ENCODE results near the gene OBP2A. TPM values are rescaled to one million over a fixed set of nuclear protein-coding genes. Genes with fewer than 3 reads are reported as not detected.
"Not testable (repeated sequence)": the region's sequence is repeated elsewhere in the genome, so short reads cannot be mapped to it uniquely, and the experiment has no call there.

OBP2A gene, protein sequence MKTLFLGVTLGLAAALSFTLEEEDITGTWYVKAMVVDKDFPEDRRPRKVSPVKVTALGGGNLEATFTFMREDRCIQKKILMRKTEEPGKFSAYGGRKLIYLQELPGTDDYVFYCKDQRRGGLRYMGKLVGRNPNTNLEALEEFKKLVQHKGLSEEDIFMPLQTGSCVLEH
- not detected for total RNA-seq

DNA sequence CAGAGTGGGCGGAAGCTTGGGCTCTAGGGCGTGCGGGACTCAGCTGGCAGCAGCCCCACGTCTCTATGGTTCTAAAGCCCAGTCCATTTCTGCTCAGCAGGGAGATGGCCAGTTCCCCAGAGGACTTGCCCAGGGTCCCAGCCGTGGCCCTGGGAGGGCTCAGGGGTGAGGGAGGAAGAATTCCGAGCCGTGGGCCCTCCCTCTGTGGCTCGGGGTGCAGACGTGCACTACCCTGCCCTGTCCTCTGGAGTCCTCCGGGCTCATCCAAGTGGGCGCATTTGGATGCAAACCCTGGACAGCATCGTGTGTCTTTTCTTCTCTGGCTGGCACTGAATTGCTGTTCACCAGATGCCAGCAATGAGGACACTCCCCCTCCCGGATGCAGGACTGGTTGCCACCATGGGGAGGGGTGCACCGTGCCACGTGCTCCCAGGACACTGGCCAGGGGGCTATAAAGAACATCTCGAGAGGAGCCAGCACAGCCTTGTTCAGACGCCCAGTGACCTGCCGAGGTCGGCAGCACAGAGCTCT lies at the start of gene OBP2A:
OBP2A (plus strand) TSS at position 481 of the 531 bp plus-strand sequence. CDS start 55 bp downstream, outside the sequence.
- POLR2A ChIA-PET; H3K36me3 Mint-ChIP-seq (ENCODE audit: low read depth); H3K4me3 Mint-ChIP-seq; H3K27me3 Mint-ChIP-seq; H3K27ac Mint-ChIP-seq; DNase-seq; H3K4me1 Mint-ChIP-seq (ENCODE audit: low read depth); CTCF ChIA-PET; intact Hi-C loops (cut with micrococcal nuclease); ATAC-seq; H3K9me3 Mint-ChIP-seq: not testable (repeated sequence)

DNA sequence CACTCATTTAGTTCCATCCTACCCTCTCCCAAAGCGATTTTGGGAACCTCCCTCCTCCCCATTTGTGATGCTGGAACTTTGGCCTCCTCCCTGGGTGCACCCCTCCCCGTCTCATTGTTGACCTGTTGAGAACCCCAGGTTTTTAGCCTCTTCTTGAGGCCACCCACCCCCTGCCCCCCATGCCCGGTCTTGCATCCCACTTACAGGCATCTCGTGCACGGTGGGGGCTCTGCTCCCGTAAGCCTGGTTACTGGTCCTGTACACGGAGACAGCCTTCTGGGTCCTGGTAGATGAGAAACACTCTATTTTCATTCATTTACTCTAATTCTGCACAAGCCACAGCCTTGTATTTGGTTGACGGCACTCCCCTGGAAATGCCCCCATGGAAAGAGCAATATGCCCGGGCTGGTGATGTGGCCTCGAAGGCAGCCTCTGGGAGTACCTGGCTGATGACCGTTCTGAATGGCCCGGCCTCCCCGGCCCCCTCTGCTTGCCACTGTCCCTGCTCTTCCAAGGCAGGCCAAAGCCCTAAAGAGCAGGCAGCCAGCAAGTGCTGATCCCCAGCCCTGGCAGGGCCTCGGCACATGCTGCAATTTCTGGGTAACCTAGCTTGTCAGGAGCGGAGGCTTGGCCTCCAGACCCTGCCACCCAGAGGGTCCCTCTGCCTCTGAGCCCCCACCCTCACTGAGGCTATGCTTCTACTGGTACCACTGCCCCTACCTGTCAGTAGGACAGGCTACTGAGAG lies 47.4 kb upstream of the OBP2A start:
- no peaks in the 10 kb centered on the region for H3K27me3 Mint-ChIP-seq
- DNase-seq: no peak
- ATAC-seq: no peak
- H3K9me3 Mint-ChIP-seq: no peaks in the 10 kb centered on the region
- intact Hi-C loops (cut with micrococcal nuclease): no loop called here
- ChIA-PET POLR2A (no interaction called here), CTCF (interaction anchor here (1.3 kb wide), 1 partner anchor 19 kb away, joined by 3 read pairs; no protein-coding TSS in a partner anchor)
- peaks cover 19% of the 10 kb centered on the region for H3K36me3 Mint-ChIP-seq (ENCODE audit: low read depth)
- H3K27ac Mint-ChIP-seq: no peak overlapping the region
- no peak overlapping the region for H3K4me3 Mint-ChIP-seq
- TF ChIP-seq, protein P1, sequence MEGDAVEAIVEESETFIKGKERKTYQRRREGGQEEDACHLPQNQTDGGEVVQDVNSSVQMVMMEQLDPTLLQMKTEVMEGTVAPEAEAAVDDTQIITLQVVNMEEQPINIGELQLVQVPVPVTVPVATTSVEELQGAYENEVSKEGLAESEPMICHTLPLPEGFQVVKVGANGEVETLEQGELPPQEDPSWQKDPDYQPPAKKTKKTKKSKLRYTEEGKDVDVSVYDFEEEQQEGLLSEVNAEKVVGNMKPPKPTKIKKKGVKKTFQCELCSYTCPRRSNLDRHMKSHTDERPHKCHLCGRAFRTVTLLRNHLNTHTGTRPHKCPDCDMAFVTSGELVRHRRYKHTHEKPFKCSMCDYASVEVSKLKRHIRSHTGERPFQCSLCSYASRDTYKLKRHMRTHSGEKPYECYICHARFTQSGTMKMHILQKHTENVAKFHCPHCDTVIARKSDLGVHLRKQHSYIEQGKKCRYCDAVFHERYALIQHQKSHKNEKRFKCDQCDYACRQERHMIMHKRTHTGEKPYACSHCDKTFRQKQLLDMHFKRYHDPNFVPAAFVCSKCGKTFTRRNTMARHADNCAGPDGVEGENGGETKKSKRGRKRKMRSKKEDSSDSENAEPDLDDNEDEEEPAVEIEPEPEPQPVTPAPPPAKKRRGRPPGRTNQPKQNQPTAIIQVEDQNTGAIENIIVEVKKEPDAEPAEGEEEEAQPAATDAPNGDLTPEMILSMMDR (IDR thresholded peaks at IDR 0.05): no peak
- H3K4me1 Mint-ChIP-seq (ENCODE audit: low read depth): peaks cover 11% of the 10 kb centered on the region

DNA sequence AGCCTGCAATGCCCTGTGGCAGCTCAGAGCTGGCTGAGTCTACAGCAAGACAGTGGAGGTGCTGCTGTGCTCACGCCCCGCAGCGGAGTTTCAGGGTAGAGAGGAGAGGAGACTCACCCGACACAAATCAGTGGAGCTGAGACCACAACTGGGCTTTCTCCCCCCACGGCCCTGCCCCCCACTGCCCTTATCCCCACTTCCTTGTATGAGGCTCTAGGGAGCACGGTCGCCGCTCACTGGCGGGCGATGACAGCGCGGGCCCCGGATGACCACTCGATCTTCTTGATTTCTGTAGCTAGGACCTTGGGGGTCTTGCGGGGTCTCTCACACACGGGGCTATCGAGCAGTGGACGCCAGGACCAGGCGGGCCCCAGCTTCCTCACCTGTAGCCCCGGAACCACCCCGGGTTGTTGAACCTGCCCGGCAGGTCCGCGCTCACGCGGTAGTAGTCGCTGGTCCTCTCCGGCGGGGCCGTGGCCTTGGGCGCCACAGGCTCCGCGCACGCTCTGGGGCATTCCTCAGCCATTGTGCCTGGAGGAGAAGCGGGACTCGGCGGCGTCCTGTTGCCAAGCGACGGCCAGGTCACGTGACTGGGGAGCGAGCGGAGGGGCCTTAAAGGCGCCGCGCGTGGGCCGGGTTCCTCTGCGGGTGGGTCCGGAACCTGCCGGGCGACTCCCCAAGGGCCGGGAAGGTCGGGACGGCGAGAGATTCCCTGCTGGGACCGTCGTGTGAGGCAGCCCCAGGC lies 46.4 kb upstream of the OBP2A start:
- intact Hi-C loops (cut with micrococcal nuclease): no loop called here
- DNase-seq (peak; percentile 88), ATAC-seq (peak; percentile 21)
- CTCF ChIA-PET: interaction anchor here (1.3 kb wide), 1 partner anchor 18 kb away, joined by 3 read pairs; no protein-coding TSS in a partner anchor
- POLR2A ChIA-PET: no interaction called here
- TF ChIP-seq, protein P1 (IDR thresholded peaks at IDR 0.05): no peak
- Mint-ChIP-seq H3K9me3 (no peaks in the 10 kb centered on the region), H3K27ac (no peak overlapping the region), H3K36me3 (ENCODE audit: low read depth) (peaks cover 29% of the 10 kb centered on the region), H3K4me1 (ENCODE audit: low read depth) (peaks cover 13% of the 10 kb centered on the region), H3K27me3 (no peaks in the 10 kb centered on the region), H3K4me3 (peak overlapping the region; percentile 85)

DNA sequence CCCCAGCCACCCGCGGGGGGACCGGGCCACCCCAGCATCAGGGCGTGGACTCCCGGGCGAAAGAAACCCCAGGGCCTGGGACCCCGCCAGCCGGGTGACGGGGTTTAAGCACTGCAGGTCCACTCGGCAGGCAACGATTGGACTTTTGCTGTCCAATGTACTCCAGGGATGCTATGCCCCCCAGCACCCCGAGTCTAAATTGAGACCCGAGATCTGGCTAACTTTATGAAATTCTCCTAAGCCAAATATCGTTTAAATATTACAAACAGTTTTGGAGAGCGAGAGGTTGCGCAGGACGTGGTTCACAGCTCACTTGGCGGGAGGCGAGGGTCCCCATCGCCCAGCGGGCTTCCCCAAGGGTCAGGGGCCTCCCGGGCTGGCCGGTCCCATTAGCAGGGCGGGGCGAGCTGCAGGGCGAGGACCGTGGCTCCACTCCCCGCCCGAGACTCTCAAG lies 45.8 kb upstream of the OBP2A start:
- no peaks in the 10 kb centered on the region for H3K9me3 Mint-ChIP-seq
- peak overlapping the region; percentile 85 for H3K4me3 Mint-ChIP-seq
- intact Hi-C loops (cut with micrococcal nuclease): no loop called here
- DNase-seq: no peak
- peak; percentile 8 for ATAC-seq
- POLR2A ChIA-PET: no interaction called here
- TF ChIP-seq, protein P1 (IDR thresholded peaks at IDR 0.05): no peak
- H3K4me1 Mint-ChIP-seq (ENCODE audit: low read depth): peaks cover 13% of the 10 kb centered on the region
- no peaks in the 10 kb centered on the region for H3K27me3 Mint-ChIP-seq
- CTCF ChIA-PET: interaction anchor here (1.3 kb wide), 1 partner anchor 17 kb away, joined by 3 read pairs; no protein-coding TSS in a partner anchor
- peak overlapping the region; percentile 30 for H3K27ac Mint-ChIP-seq
- peaks cover 33% of the 10 kb centered on the region for H3K36me3 Mint-ChIP-seq (ENCODE audit: low read depth)

DNA sequence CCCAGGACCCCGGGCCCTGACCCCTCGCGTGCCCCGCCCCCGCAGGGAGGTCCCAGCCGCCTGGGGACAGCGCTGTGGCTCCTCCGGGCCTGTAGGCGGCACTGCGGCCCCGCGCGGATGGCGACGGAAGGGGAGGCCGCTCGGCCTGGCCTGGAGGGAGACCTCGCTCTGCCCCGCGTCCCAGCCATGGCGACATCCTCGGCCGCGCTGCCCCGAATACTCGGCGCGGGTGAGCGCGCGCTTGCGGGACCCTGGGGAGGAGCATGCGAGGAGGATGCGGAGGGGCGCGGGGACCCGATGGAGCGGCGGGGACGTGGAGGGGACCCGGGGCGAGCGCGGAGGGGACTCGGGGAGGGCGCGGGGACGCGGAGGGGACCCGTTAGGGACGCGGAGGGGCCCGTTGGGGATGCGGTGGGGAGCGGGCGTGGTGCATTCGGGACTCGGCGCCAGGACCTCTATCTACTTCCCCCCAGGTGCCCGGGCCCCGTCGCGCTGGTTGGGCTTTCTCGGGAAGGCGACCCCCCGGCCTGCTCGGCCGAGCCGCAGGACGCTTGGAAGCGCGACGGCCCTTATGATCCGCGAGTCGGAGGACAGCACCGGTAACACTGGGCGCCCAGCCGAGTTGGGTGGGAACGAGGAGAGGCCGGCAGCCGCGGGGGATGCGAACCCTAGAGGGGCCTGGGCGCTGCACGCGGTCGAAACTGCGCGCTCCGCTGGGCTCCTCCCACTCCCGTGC lies 45.2 kb upstream of the OBP2A start, which contains the start of gene MRPS2:
MRPS2 (plus strand) TSS at position 158 of the 736 bp plus-strand sequence; CDS start at position 187, 29 bp downstream.
- intact Hi-C loops (cut with micrococcal nuclease): no loop called here
- peaks cover 37% of the 10 kb centered on the region for H3K36me3 Mint-ChIP-seq (ENCODE audit: low read depth)
- H3K9me3 Mint-ChIP-seq: no peaks in the 10 kb centered on the region
- H3K4me3 Mint-ChIP-seq: peak within 1 kb of the TSS; percentile 85
- TF ChIP-seq, protein P1 (IDR thresholded peaks at IDR 0.05): peak; percentile 78
- no peaks in the 10 kb centered on the region for H3K27me3 Mint-ChIP-seq
- H3K4me1 Mint-ChIP-seq (ENCODE audit: low read depth): peaks cover 13% of the 10 kb centered on the region
- DNase-seq (peak; percentile 86), ATAC-seq (peak; percentile 94)
- ChIA-PET CTCF (no interaction called here), POLR2A (no interaction called here)
- peak within 1 kb of the TSS; percentile 95 for H3K27ac Mint-ChIP-seq

Measured in activated CD8-positive, alpha-beta T cell treated with anti-CD3 and anti-CD28 coated beads for 36 hours (primary cell).